ENCODE results near the gene SGCD. TPM values are rescaled to one million over a fixed set of nuclear protein-coding genes. Genes with fewer than 3 reads are reported as not detected.

SGCD gene
- total and polyA plus RNA-seq, 8 donors: 0.58 to 55.8 (median 2.8) TPM

DNA sequence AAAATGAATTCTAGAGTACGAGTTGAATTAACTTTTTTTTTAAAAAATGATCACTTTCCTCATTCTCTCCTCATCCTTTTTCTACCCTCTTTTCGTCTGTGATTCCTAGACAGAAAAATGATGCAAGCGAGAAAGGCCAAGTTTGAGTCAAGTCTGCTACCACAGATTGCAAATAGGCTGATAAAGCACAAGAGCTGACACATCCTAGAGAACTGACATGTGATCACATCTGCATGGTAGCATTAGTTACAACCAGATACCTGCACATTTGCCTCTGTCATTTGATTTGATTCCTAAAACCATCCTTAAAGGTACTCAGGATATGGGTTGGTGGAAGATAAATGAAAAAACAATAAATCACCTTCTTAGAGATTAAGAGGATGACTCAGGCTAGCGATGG is 297.7 kb downstream of the SGCD start:
- Histone ChIP-seq H3K9me3 (no peaks in the 10 kb centered on the region), H3K4me3 (no peak overlapping the region), H3K27ac (no peak overlapping the region), H3K27me3 (no peaks in the 10 kb centered on the region), H3K4me1 (no peaks in the 10 kb centered on the region), H3K36me3 (no peaks in the 10 kb centered on the region)
- WGBS, 5 donors: 74 to 92% (median 82%) methylated on average over 4 of the region's 4 CpGs
- no peak for DNase-seq
- intact Hi-C loops (cut with DNase I; ENCODE audit: low total_unique reads): no loop called here
- TF ChIP-seq EP300 (IDR thresholded peaks at IDR 0.05) (no peak), POLR2AphosphoS5 (IDR thresholded peaks at IDR 0.05) (no peak), POLR2A (IDR thresholded peaks at IDR 0.05) (no peak)
- TF ChIP-seq, protein P1, sequence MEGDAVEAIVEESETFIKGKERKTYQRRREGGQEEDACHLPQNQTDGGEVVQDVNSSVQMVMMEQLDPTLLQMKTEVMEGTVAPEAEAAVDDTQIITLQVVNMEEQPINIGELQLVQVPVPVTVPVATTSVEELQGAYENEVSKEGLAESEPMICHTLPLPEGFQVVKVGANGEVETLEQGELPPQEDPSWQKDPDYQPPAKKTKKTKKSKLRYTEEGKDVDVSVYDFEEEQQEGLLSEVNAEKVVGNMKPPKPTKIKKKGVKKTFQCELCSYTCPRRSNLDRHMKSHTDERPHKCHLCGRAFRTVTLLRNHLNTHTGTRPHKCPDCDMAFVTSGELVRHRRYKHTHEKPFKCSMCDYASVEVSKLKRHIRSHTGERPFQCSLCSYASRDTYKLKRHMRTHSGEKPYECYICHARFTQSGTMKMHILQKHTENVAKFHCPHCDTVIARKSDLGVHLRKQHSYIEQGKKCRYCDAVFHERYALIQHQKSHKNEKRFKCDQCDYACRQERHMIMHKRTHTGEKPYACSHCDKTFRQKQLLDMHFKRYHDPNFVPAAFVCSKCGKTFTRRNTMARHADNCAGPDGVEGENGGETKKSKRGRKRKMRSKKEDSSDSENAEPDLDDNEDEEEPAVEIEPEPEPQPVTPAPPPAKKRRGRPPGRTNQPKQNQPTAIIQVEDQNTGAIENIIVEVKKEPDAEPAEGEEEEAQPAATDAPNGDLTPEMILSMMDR (IDR thresholded peaks at IDR 0.05): no peak

DNA sequence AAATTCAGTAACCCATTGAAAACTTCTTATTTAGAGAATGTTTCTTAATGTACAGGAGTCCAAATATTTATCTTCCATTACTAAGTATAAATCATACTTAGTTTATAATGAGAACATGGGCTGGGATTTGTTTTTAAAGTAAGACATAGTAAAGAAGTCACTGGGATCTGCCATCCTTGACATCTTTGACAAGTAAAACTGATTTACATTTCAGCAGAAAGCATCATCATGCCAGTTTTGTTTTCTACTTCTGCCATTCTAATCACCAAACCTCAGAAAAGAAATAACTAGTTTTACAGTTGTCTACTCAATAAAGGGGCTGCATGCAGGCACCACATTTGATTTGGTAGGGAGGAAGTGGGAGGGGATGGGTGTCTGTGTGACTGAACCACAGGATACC is 301.5 kb downstream of the SGCD start:
- DNase-seq: no peak
- Histone ChIP-seq H3K9me3 (no peaks in the 10 kb centered on the region), H3K4me3 (no peak overlapping the region), H3K27me3 (no peaks in the 10 kb centered on the region), H3K36me3 (no peaks in the 10 kb centered on the region), H3K4me1 (no peaks in the 10 kb centered on the region), H3K27ac (no peak overlapping the region)
- TF ChIP-seq EP300 (IDR thresholded peaks at IDR 0.05) (no peak), POLR2AphosphoS5 (IDR thresholded peaks at IDR 0.05) (no peak), POLR2A (IDR thresholded peaks at IDR 0.05) (no peak)
- TF ChIP-seq, protein P1 (IDR thresholded peaks at IDR 0.05): no peak
- intact Hi-C loops (cut with DNase I; ENCODE audit: low total_unique reads): no loop called here

DNA sequence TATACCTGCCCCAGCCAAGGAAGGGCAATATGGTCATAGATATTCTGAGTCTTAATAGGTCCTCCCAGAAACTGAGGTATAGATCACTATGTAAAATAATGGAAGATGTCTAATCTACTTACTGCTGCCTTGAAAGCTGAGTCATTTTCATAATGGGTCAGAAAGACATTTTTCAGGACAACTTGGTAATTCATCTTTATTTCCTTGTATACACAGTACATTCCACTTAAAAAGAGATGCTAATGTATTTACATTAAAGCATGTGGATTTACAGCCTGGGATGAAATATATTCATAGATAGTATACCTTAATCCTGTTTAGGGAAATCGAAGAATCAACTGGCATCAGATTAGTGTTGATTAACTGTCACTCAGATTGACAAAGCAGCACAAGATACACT is 304.0 kb downstream of the SGCD start:
- no peak for DNase-seq
- no peaks in the 10 kb centered on the region for H3K36me3 ChIP-seq
- no peak for TF ChIP-seq EP300 (IDR thresholded peaks at IDR 0.05)
- TF ChIP-seq, protein P1 (IDR thresholded peaks at IDR 0.05): no peak
- no peak for TF ChIP-seq POLR2A (IDR thresholded peaks at IDR 0.05)
- no peak for TF ChIP-seq POLR2AphosphoS5 (IDR thresholded peaks at IDR 0.05)
- H3K4me1 ChIP-seq: no peaks in the 10 kb centered on the region
- no peak overlapping the region for H3K27ac ChIP-seq
- WGBS, 5 donors: 62 to 73% (median 70%) methylated on average over 1 of the region's 1 CpG
- intact Hi-C loops (cut with DNase I; ENCODE audit: low total_unique reads): no loop called here
- no peaks in the 10 kb centered on the region for H3K9me3 ChIP-seq
- no peak overlapping the region for H3K4me3 ChIP-seq
- H3K27me3 ChIP-seq: no peaks in the 10 kb centered on the region

DNA sequence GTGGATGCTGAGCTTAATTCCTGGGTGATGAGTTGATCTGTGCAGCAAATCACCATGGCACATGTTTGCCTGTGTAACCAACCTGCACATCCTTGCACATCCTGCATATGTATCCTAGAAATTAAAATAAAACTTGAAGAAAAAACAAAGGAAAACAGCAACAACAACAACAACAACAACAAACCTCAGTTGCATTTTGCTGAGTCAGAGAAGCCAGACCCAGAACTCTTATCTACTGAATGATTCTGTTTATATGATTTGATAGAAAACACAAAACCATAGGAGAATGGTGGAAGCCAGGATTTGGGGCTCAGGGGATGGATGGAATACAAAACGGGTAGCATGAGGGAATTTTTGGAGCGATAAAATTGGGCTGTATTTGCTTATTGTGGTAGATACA is 307.3 kb downstream of the SGCD start:
- 83 to 98% (median 88%) methylated on average over 2 of the region's 2 CpGs for WGBS, 5 donors
- no peaks in the 10 kb centered on the region for H3K36me3 ChIP-seq
- no peak for DNase-seq
- H3K4me1 ChIP-seq: no peaks in the 10 kb centered on the region
- intact Hi-C loops (cut with DNase I; ENCODE audit: low total_unique reads): no loop called here
- H3K4me3 ChIP-seq: no peak overlapping the region
- no peak for TF ChIP-seq EP300 (IDR thresholded peaks at IDR 0.05)
- no peaks in the 10 kb centered on the region for H3K9me3 ChIP-seq
- no peak overlapping the region for H3K27ac ChIP-seq
- H3K27me3 ChIP-seq: no peaks in the 10 kb centered on the region

DNA sequence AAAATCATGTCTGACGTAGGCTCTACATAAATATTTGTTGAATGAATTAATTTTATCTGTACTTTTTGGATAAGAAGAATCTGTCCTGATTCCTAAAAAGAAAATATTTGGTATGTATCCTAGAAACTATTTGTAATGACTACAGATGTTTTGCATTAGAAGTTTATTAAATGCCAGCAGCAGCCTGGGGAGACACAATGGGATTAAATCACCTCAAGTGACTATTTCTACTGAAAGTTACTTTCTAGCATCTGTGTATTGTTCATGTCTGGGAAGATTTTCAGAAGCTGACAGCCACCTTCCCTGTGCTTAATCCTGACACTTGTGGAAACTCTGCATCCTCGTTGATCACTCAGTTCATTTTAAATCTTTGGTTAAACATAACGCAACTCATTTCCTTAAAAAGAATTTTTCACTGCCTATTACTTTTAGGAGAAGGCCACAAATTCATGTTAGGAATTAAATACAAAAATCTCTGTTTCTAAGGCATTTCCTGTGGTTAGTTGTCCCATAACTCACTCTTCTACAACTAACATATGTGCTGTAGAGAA is 313.8 kb downstream of the SGCD start:
- WGBS, 5 donors: 34 to 60% (median 54%) methylated on average over 3 of the region's 3 CpGs
- Histone ChIP-seq H3K36me3 (no peaks in the 10 kb centered on the region), H3K9me3 (no peaks in the 10 kb centered on the region), H3K4me1 (no peaks in the 10 kb centered on the region), H3K27me3 (no peaks in the 10 kb centered on the region), H3K27ac (no peak overlapping the region), H3K4me3 (no peak overlapping the region)
- TF ChIP-seq POLR2A (IDR thresholded peaks at IDR 0.05) (no peak), EP300 (IDR thresholded peaks at IDR 0.05) (no peak), POLR2AphosphoS5 (IDR thresholded peaks at IDR 0.05) (no peak)
- TF ChIP-seq, protein P1 (IDR thresholded peaks at IDR 0.05): no peak
- intact Hi-C loops (cut with DNase I; ENCODE audit: low total_unique reads): no loop called here
- peak in 1 of 2 donors; percentile 74 for DNase-seq

Data from stomach (tissue), 9 donors.